H1 (cell line): Measurements from ENCODE around the gene KCNN4. TPM values are rescaled to one million over a fixed set of nuclear protein-coding genes. Genes with fewer than 3 reads are reported as not detected.

Source experiments
- CTCF ChIA-PET: fragments of 300-600 bp; sonication (Branson Sonifier 250); formaldehyde crosslinking; loops from one replicate; lab custom pipeline; 2021; ENCODE audit not compliant: partially characterized antibody; lab: Charles Lee
- POLR2A ChIA-PET: fragments of 300-600 bp; sonication (Branson Sonifier 250); formaldehyde crosslinking; loops from one replicate; lab custom pipeline; 2021; ENCODE audit warnings: inconsistent platforms; ENCODE audit not compliant: partially characterized antibody; lab: Charles Lee
- DNase-seq, 2 experiments: peaks; one replicate each; pipeline versions ENCODE4 v3.0.0 to v3.0.0-alpha.2; 2010 to 2022; ENCODE audit warnings: low spot score in 2 of 2, low read depth in 1 of 2, mixed read lengths in 1 of 2
- FAIRE-seq: peaks from 2 replicates; lab custom pipeline; 2011; peaks lifted over from hg19 to GRCh38; lab: Jason Lieb, UNC
- H2AFZ ChIP-seq: 2 replicates; pipeline ENCODE4 v1.8.1; 2012; ENCODE audit warnings: low read length, inconsistent platforms
- H2AK5ac ChIP-seq: 2 replicates; pipeline ENCODE4 v1.6.1; 2013; ENCODE audit warnings: low read depth, low read length
- H2BK120ac ChIP-seq: replicated peaks from 2 replicates; pipeline ENCODE3; 2013; ENCODE audit warnings: low read depth, low read length, inconsistent platforms
- H2BK12ac ChIP-seq: 2 replicates; pipeline ENCODE4 v1.6.1; 2013; ENCODE audit warnings: low read depth, low read length
- H2BK15ac ChIP-seq: 2 replicates; pipeline ENCODE4 v1.6.1; 2013; ENCODE audit warnings: low read length
- H2BK20ac ChIP-seq: 2 replicates; pipeline ENCODE4 v1.6.1; 2013; ENCODE audit warnings: low read length
- H2BK5ac ChIP-seq: 2 replicates; pipeline ENCODE4 v1.6.1; 2013; ENCODE audit warnings: low read depth, low read length
- H3K14ac ChIP-seq: 2 replicates; pipeline ENCODE4 v1.6.1; 2013; ENCODE audit warnings: inconsistent platforms; ENCODE audit not compliant: insufficient read length
- H3K18ac ChIP-seq: 2 replicates; pipeline ENCODE4 v1.6.1; 2013; ENCODE audit warnings: low read length; ENCODE audit errors: extremely low read depth
- H3K23ac ChIP-seq: 2 replicates; pipeline ENCODE4 v1.6.1; 2013; ENCODE audit warnings: inconsistent platforms; ENCODE audit not compliant: insufficient read length
- H3K23me2 ChIP-seq: 2 replicates; pipeline ENCODE4 v1.6.1; 2013; ENCODE audit warnings: low read depth, low read length
- H3K27ac ChIP-seq: 2 replicates; pipeline ENCODE4 v1.6.1; 2011; ENCODE audit warnings: low read depth, low read length, inconsistent platforms
- H3K27me3 ChIP-seq, 4 experiments: replicated peaks in 1 of 4; 1 replicate in 1 of 4; 2 replicates in 3 of 4; pipeline versions ENCODE4 v1.6.1 to v1.8.1; 2011 to 2013; ENCODE audit warnings: low read length in 3 of 4, mild to moderate bottlenecking in 3 of 4, inconsistent platforms in 2 of 4, mixed read lengths in 2 of 4, moderate library complexity in 1 of 4; ENCODE audit not compliant: control insufficient read depth in 3 of 4, insufficient read depth in 3 of 4; ENCODE audit errors: extremely low read depth in 1 of 4
- H3K36me3 ChIP-seq, 4 experiments: 2 replicates each; pipeline versions ENCODE4 v1.6.1 to v1.8.1; 2011 to 2013; ENCODE audit warnings: mild to moderate bottlenecking in 4 of 4, low read length in 3 of 4, moderate library complexity in 2 of 4, control low read depth in 1 of 4, inconsistent platforms in 1 of 4; ENCODE audit not compliant: insufficient read depth in 4 of 4, control insufficient read depth in 2 of 4
- H3K4ac ChIP-seq: replicated peaks from 2 replicates; pipeline ENCODE3; 2013; ENCODE audit warnings: low read length, low read depth, mixed read lengths, inconsistent platforms; ENCODE audit not compliant: insufficient read length
- H3K4me1 ChIP-seq, 4 experiments: replicated peaks in 1 of 4; 1 replicate in 1 of 4; 2 replicates in 3 of 4; pipeline versions ENCODE4 v1.6.1 to v1.8.1; 2011 to 2013; ENCODE audit warnings: low read length in 3 of 4, inconsistent platforms in 2 of 4, mixed read lengths in 1 of 4; ENCODE audit not compliant: insufficient read depth in 4 of 4, control insufficient read depth in 3 of 4
- H3K4me2 ChIP-seq, 2 experiments: 2 replicates each; pipeline versions ENCODE4 v1.6.1 to v1.8.1; 2011 to 2013; ENCODE audit warnings: low read depth in 2 of 2, low read length in 2 of 2, control low read depth in 1 of 2, inconsistent platforms in 1 of 2, mild to moderate bottlenecking in 1 of 2; ENCODE audit not compliant: insufficient read depth in 1 of 2
- H3K4me3 ChIP-seq, 4 experiments: fragments of 200-600, 300-600 bp in 1 of 4; sonication (generic), shearing (Covaris generic), sonication (Bioruptor Twin) in 1 of 4; 2 replicates each; pipeline versions ENCODE4 v1.5.1 to v1.8.1; 2011 to 2016; ENCODE audit warnings: low read length in 4 of 4, low read depth in 3 of 4, control low read depth in 2 of 4, inconsistent platforms in 2 of 4, mild to moderate bottlenecking in 2 of 4, mixed read lengths in 1 of 4, moderate library complexity in 1 of 4; ENCODE audit not compliant: insufficient read depth in 2 of 4; ENCODE audit errors: extremely low read depth in 1 of 4
- H3K56ac ChIP-seq: replicated peaks from 2 replicates; pipeline ENCODE3; 2013; ENCODE audit warnings: low read depth, mild to moderate bottlenecking, mixed read lengths, low read length, inconsistent platforms; ENCODE audit not compliant: insufficient read length
- H3K79me1 ChIP-seq: 2 replicates; pipeline ENCODE4 v1.6.1; 2013; ENCODE audit warnings: low read depth, low read length, control low read depth
- H3K79me2 ChIP-seq, 2 experiments: 2 replicates each; pipeline versions ENCODE4 v1.6.1 to v1.8.1; 2012 to 2013; ENCODE audit warnings: low read length in 2 of 2, mild to moderate bottlenecking in 2 of 2, inconsistent platforms in 1 of 2; ENCODE audit not compliant: insufficient read depth in 2 of 2, control insufficient read depth in 1 of 2
- H3K9ac ChIP-seq, 4 experiments: replicated peaks in 1 of 4; 1 replicate in 1 of 4; 2 replicates in 3 of 4; pipeline versions ENCODE4 v1.6.1 to v1.8.1; 2011 to 2013; ENCODE audit warnings: low read depth in 3 of 4, low read length in 3 of 4, control low read depth in 2 of 4, mild to moderate bottlenecking in 2 of 4, moderate library complexity in 2 of 4, inconsistent platforms in 1 of 4; ENCODE audit errors: extremely low read depth in 1 of 4
- H3K9me3 ChIP-seq, 2 experiments: 2 replicates each; pipeline versions ENCODE4 v1.6.1 to v1.8.1; 2012 to 2013; ENCODE audit warnings: mild to moderate bottlenecking in 2 of 2, moderate library complexity in 2 of 2, control low read depth in 1 of 2, inconsistent platforms in 1 of 2, low read depth in 1 of 2, low read length in 1 of 2, mixed read lengths in 1 of 2; ENCODE audit not compliant: insufficient read depth in 2 of 2
- H4K20me1 ChIP-seq, 2 experiments: replicated peaks in 1 of 2; 2 replicates each; pipeline versions ENCODE3 to v1.8.1; 2011 to 2013; ENCODE audit warnings: inconsistent platforms in 2 of 2, low read length in 2 of 2, mild to moderate bottlenecking in 1 of 2; ENCODE audit not compliant: insufficient read depth in 2 of 2, control insufficient read depth in 1 of 2
- H4K5ac ChIP-seq: 2 replicates; pipeline ENCODE4 v1.6.1; 2013; ENCODE audit warnings: low read length, low read depth, mixed read lengths, inconsistent platforms; ENCODE audit not compliant: insufficient read length
- H4K8ac ChIP-seq: 2 replicates; pipeline ENCODE4 v1.8.0; 2013; ENCODE audit warnings: mild to moderate bottlenecking, moderate library complexity, low read length, inconsistent platforms; ENCODE audit not compliant: insufficient read depth; ENCODE audit errors: extremely low read depth
- H4K91ac ChIP-seq: replicated peaks from 2 replicates; pipeline ENCODE3; 2013; ENCODE audit warnings: low read length, mixed read lengths, inconsistent platforms; ENCODE audit not compliant: insufficient read length
- YY1 ChIP-seq: IDR thresholded peaks from 2 replicates; pipeline ENCODE4 v1.6.1; 2011; ENCODE audit warnings: low read depth, mild to moderate bottlenecking, low read length
- WGBS, 2 experiments: shearing (Covaris generic) in 1 of 2; methylation state at CpG; one replicate each; pipeline versions ENCODE4 v1.1.6 to v1.1.7; 2013 to 2015; ENCODE audit warnings: low lambda C conversion rate in 2 of 2, mixed read lengths in 2 of 2, inconsistent platforms in 1 of 2, low coverage in 1 of 2, missing lambda C conversion rate in 1 of 2; ENCODE audit not compliant: insufficient replicate concordance in 2 of 2, insufficient coverage in 1 of 2, insufficient read length in 1 of 2; ENCODE audit errors: extremely low coverage in 1 of 2, missing lambda C conversion rate in 1 of 2; 5-methylcytosine and 5-hydroxymethylcytosine counted together
- polyA plus RNA-seq, 7 experiments: library from polyadenylated mRNA; depleted of rRNA in 3 of 7; stranded (reverse) in 5 of 7; unstranded in 2 of 7; fragments of >200 nt in 5 of 7; fragments of 200-250 nt in 2 of 7; gene quantifications; 1 replicate in 5 of 7; 2 replicates in 1 of 7; 4 replicates in 1 of 7; pipeline versions ENCODE4 v1.2.1 to v1.2.3, GENCODE V29; 2011 to 2013; ENCODE audit warnings: missing spikeins in 2 of 7, mixed read lengths in 2 of 7
- total RNA-seq: library from RNA; stranded (reverse); fragmentation: NEBNext Ultra II Directional; extraction: Animal tissue kit (Norgen Biotek cat#: 25700); gene quantifications from 2 replicates; pipeline ENCODE4 v1.2.1, GENCODE V29; 2021

The KCNN4 gene
- total and polyA plus RNA-seq, 2 of the 8 experiments (the other 6 are each of a cell fraction or from before 2014, with no cell fraction given) = 0.78 to 1.5 TPM

DNA sequence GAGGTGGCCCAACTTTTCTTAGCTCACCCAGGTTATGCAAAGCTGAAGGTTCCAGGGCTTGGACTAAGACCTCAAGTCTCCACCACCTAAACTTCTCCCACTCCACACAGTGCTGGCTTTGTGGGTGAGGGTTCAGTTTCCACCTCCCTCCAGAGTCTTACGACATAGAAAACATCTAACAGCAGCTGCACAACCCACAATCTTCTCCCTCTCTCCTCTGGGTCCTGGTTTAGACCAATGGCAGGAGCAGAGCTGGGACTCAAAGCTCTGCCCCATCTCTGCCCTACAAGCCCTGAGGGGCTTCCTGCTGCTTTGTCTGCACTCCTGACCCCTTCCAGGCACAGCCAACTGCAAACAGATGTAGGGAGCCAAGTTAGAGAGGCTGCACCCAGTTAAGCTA lies 48.9 kb downstream of the KCNN4 start:
- WGBS, 2 experiments = 77% methylated on average over 1 of the region's 1 CpG; no CpG with 5 or more reads in 1 of the 2 experiments
- Histone ChIP-seq H3K4ac (no peak overlapping the region), H4K91ac (no peak overlapping the region), H3K27me3 (no peaks in the 10 kb centered on the region), H2BK20ac (no peak overlapping the region), H3K4me3 (no peak overlapping the region), H4K8ac (no peak overlapping the region), H4K20me1 (peaks cover 0 to 6% of the 10 kb centered on the region in 2 experiments), H3K23me2 (no peaks in the 10 kb centered on the region), H3K56ac (no peak overlapping the region), H3K27ac (no peak overlapping the region), H2BK5ac (no peak overlapping the region), H3K9me3 (no peaks in the 10 kb centered on the region), H2BK120ac (no peak overlapping the region), H3K4me1 (no peaks in the 10 kb centered on the region), H3K14ac (no peak overlapping the region), H2BK12ac (no peak overlapping the region), H3K18ac (no peak overlapping the region), H3K79me2 (no peaks in the 10 kb centered on the region), H2AFZ (no peak overlapping the region), H2BK15ac (no peak overlapping the region), H3K23ac (no peak overlapping the region), H3K36me3 (peaks cover 8 to 35% (median 21%) of the 10 kb centered on the region in 4 experiments; a peak in 6 of 8 replicates), H4K5ac (no peak overlapping the region), H3K79me1 (no peaks in the 10 kb centered on the region), H3K4me2 (no peak overlapping the region), H3K9ac (no peak overlapping the region), H2AK5ac (no peak overlapping the region)
- ChIA-PET CTCF (interaction anchor here (0.9 to 2.7 kb wide), 5 partner anchors 9 to 78 kb away, joined by 3 to 11 read pairs (median 3); no protein-coding TSS in a partner anchor), POLR2A (interaction anchor here (1.3 kb wide), 1 partner anchor 11 kb away, joined by 4 read pairs; no protein-coding TSS in a partner anchor)
- DNase-seq (no peak), FAIRE-seq (no peak)
- no peak for TF ChIP-seq YY1
